ENCODE data around the gene RHOXF2.

Gene RHOXF2

GRCh38 chrX:120136128-120136527 is 22.3 kb upstream of the RHOXF2 start:
- H3K27me3 ChIP-seq: no peaks in the 10 kb centered on the region
- H3K4me1 ChIP-seq: no peaks in the 10 kb centered on the region
- no peak for DNase-seq
- no peaks in the 10 kb centered on the region for H3K9me3 ChIP-seq
- H3K36me3 ChIP-seq: no peaks in the 10 kb centered on the region
- TF ChIP-seq CTCF (IDR thresholded peaks at IDR 0.05): no peak
- H3K4me3 ChIP-seq: no peak overlapping the region
- no peak overlapping the region for H3K27ac ChIP-seq
- intact Hi-C loops (cut with DNase I; ENCODE audit: low total_unique reads): no loop called here

GRCh38 chrX:120136840-120137239 is 21.6 kb upstream of the RHOXF2 start:
- Histone ChIP-seq H3K4me1 (no peaks in the 10 kb centered on the region), H3K27me3 (no peaks in the 10 kb centered on the region), H3K9me3 (no peaks in the 10 kb centered on the region), H3K27ac (no peak overlapping the region), H3K4me3 (no peak overlapping the region), H3K36me3 (no peaks in the 10 kb centered on the region)
- no peak for TF ChIP-seq CTCF (IDR thresholded peaks at IDR 0.05)
- intact Hi-C loops (cut with DNase I; ENCODE audit: low total_unique reads): no loop called here
- DNase-seq: no peak

- Histone ChIP-seq H3K36me3 (no peaks in the 10 kb centered on the region), H3K4me1 (no peaks in the 10 kb centered on the region), H3K27me3 (no peaks in the 10 kb centered on the region), H3K4me3 (no peak overlapping the region), H3K27ac (no peak overlapping the region), H3K9me3 (no peaks in the 10 kb centered on the region)
- DNase-seq: no peak
- TF ChIP-seq CTCF (IDR thresholded peaks at IDR 0.05): no peak
- intact Hi-C loops (cut with DNase I; ENCODE audit: low total_unique reads): no loop called here
Measured at GRCh38 chrX:120137439-120137838, 21.0 kb upstream of the RHOXF2 start.

- H3K4me1 ChIP-seq: no peaks in the 10 kb centered on the region
- intact Hi-C loops (cut with DNase I; ENCODE audit: low total_unique reads): no loop called here
- H3K36me3 ChIP-seq: no peaks in the 10 kb centered on the region
- H3K27me3 ChIP-seq: no peaks in the 10 kb centered on the region
- TF ChIP-seq CTCF (IDR thresholded peaks at IDR 0.05): no peak
- no peaks in the 10 kb centered on the region for H3K9me3 ChIP-seq
- H3K4me3 ChIP-seq: no peak overlapping the region
- H3K27ac ChIP-seq: no peak overlapping the region
- no peak for DNase-seq
Measured at GRCh38 chrX:120140293-120140981, 18.0 kb upstream of the RHOXF2 start.

GRCh38 chrX:120144178-120144844 is 14.1 kb upstream of the RHOXF2 start:
- intact Hi-C loops (cut with DNase I; ENCODE audit: low total_unique reads): no loop called here
- DNase-seq: no peak
- Histone ChIP-seq H3K4me3 (no peak overlapping the region), H3K27me3 (no peaks in the 10 kb centered on the region), H3K27ac (no peak overlapping the region), H3K4me1 (no peaks in the 10 kb centered on the region), H3K36me3 (no peaks in the 10 kb centered on the region), H3K9me3 (no peaks in the 10 kb centered on the region)
- TF ChIP-seq CTCF (IDR thresholded peaks at IDR 0.05): no peak
